MCF 10A (cell line): ENCODE measurements around the gene RLF. TPM values are rescaled to one million over a fixed set of nuclear protein-coding genes. Genes with fewer than 3 reads are reported as not detected.

ENCODE experiments used
- BruUV-seq: library from RNA; stranded (reverse); fragments of 400-500 nt; replicated peaks from 2 replicates; lab custom pipeline; 2021; lab: Mats Ljungman, UMichigan
- CTCF ChIA-PET: fragments of 300-600 bp; sonication (Branson Sonifier 250); formaldehyde crosslinking; extraction: SDS; loops from one replicate; lab custom pipeline; 2021; ENCODE audit warnings: antibody characterized with exemption, inconsistent platforms; lab: Yijun Ruan, JAX
- POLR2A ChIA-PET: fragments of 300-600, 350-650 bp; sonication (Branson Sonifier 250); formaldehyde crosslinking; extraction: SDS; loops from one replicate; lab custom pipeline; 2020; ENCODE audit warnings: antibody characterized with exemption, inconsistent platforms; lab: Yijun Ruan, JAX
- DNase-seq: peaks from one replicate; pipeline ENCODE4 v3.0.0-alpha.2; 2018; ENCODE audit not compliant: unreplicated experiment
- H3K27ac Mint-ChIP-seq: one replicate; pipeline ENCODE4 v1.8.0; 2022; ENCODE audit warnings: mild to moderate bottlenecking, low read depth, mixed read lengths; ENCODE audit not compliant: unreplicated experiment
- H3K27me3 Mint-ChIP-seq: one replicate; pipeline ENCODE4 v1.8.0; 2022; ENCODE audit warnings: mixed read lengths; ENCODE audit not compliant: insufficient read depth, unreplicated experiment
- H3K36me3 Mint-ChIP-seq: one replicate; pipeline ENCODE4 v1.8.0; 2022; ENCODE audit warnings: mild to moderate bottlenecking, moderate library complexity, mixed read lengths; ENCODE audit not compliant: insufficient read depth, unreplicated experiment
- H3K4me1 Mint-ChIP-seq: one replicate; pipeline ENCODE4 v1.8.0; 2022; ENCODE audit warnings: mixed read lengths; ENCODE audit not compliant: insufficient read depth, unreplicated experiment
- H3K4me3 Mint-ChIP-seq: one replicate; pipeline ENCODE4 v1.8.0; 2022; ENCODE audit warnings: mild to moderate bottlenecking, moderate library complexity, mixed read lengths; ENCODE audit not compliant: unreplicated experiment
- H3K9me3 Mint-ChIP-seq: one replicate; pipeline ENCODE4 v1.8.0; 2022; ENCODE audit warnings: mixed read lengths; ENCODE audit not compliant: unreplicated experiment
- intact Hi-C: fragments of 100-400 bp; cut with micrococcal nuclease; formaldehyde crosslinking; loops from 2 replicates; pipeline ENCODE4 v1.14.1; 2022
- total RNA-seq: library from RNA; stranded (reverse); gene quantifications from 2 replicates; pipeline ENCODE4 v1.2.3, GENCODE V29; 2022
- TF ChIP-seq, protein P1 (sequence below): fragments of 200-600 bp; IDR thresholded peaks from one replicate; pipeline ENCODE4 v1.8.0; 2022; ENCODE audit warnings: antibody characterized with exemption, mild to moderate bottlenecking; ENCODE audit not compliant: unreplicated experiment

The RLF gene
- total RNA-seq, 1 experiment from 2014 or later: 8.8 TPM

- TF ChIP-seq, protein P1, sequence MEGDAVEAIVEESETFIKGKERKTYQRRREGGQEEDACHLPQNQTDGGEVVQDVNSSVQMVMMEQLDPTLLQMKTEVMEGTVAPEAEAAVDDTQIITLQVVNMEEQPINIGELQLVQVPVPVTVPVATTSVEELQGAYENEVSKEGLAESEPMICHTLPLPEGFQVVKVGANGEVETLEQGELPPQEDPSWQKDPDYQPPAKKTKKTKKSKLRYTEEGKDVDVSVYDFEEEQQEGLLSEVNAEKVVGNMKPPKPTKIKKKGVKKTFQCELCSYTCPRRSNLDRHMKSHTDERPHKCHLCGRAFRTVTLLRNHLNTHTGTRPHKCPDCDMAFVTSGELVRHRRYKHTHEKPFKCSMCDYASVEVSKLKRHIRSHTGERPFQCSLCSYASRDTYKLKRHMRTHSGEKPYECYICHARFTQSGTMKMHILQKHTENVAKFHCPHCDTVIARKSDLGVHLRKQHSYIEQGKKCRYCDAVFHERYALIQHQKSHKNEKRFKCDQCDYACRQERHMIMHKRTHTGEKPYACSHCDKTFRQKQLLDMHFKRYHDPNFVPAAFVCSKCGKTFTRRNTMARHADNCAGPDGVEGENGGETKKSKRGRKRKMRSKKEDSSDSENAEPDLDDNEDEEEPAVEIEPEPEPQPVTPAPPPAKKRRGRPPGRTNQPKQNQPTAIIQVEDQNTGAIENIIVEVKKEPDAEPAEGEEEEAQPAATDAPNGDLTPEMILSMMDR: no peak
- H3K4me1 Mint-ChIP-seq: no peaks in the 10 kb centered on the region
- intact Hi-C loops: no loop called here
- H3K9me3 Mint-ChIP-seq: no peaks in the 10 kb centered on the region
- no peaks in the 10 kb centered on the region for H3K27me3 Mint-ChIP-seq
- no peak overlapping the region for H3K4me3 Mint-ChIP-seq
- no peak overlapping the region for H3K27ac Mint-ChIP-seq
- ChIA-PET CTCF (interaction anchor here (1.0 kb wide), 1 partner anchor 69 kb away, joined by 3 read pairs; no protein-coding TSS in a partner anchor), POLR2A (interaction anchor here (0.6 to 1.0 kb wide), 2 partner anchors 18 to 36 kb away, joined by 3 read pairs; partner anchors contain the start of gene ZMPSTE24)
- BruUV-seq: no TSS peak
- peaks cover 13% of the 10 kb centered on the region for H3K36me3 Mint-ChIP-seq
- no peak for DNase-seq
These were observed 61.0 kb downstream of the RLF start for GRCh38 chr1:40221977-40222772.

- no peak for DNase-seq
- Mint-ChIP-seq H3K4me3 (no peak overlapping the region), H3K27me3 (no peaks in the 10 kb centered on the region), H3K9me3 (no peaks in the 10 kb centered on the region), H3K36me3 (peaks cover 17% of the 10 kb centered on the region), H3K27ac (no peak overlapping the region), H3K4me1 (no peaks in the 10 kb centered on the region)
- ChIA-PET POLR2A (interaction anchor here (0.7 kb wide), 1 partner anchor 13 kb away, joined by 3 read pairs; no protein-coding TSS in a partner anchor), CTCF (interaction anchor here (0.6 to 1.5 kb wide), 3 partner anchors 14 to 72 kb away, joined by 3 to 4 read pairs (median 3); no protein-coding TSS in a partner anchor)
- intact Hi-C loops: no loop called here
- TF ChIP-seq, protein P1: no peak
- no TSS peak for BruUV-seq
These were observed 62.9 kb downstream of the RLF start for GRCh38 chr1:40224040-40224439.

- ChIA-PET POLR2A (interaction anchor here (1.3 kb wide), 1 partner anchor 31 kb away, joined by 5 read pairs; the partner anchor contains the start of gene ZMPSTE24), CTCF (interaction anchor here (0.6 to 0.9 kb wide), 4 partner anchors 32 to 148 kb away, joined by 3 to 5 read pairs (median 3); no protein-coding TSS in a partner anchor)
- no peak for DNase-seq
- H3K9me3 Mint-ChIP-seq: no peaks in the 10 kb centered on the region
- TF ChIP-seq, protein P1: no peak
- H3K27ac Mint-ChIP-seq: no peak overlapping the region
- no TSS peak for BruUV-seq
- H3K4me3 Mint-ChIP-seq: no peak overlapping the region
- peaks cover 30% of the 10 kb centered on the region for H3K36me3 Mint-ChIP-seq
- H3K4me1 Mint-ChIP-seq: no peaks in the 10 kb centered on the region
- intact Hi-C loops: no loop called here
- H3K27me3 Mint-ChIP-seq: no peaks in the 10 kb centered on the region
These were observed 65.0 kb downstream of the RLF start for GRCh38 chr1:40226192-40226591.

- Mint-ChIP-seq H3K4me1 (no peaks in the 10 kb centered on the region), H3K4me3 (no peak overlapping the region), H3K27ac (no peak overlapping the region), H3K9me3 (no peaks in the 10 kb centered on the region), H3K27me3 (no peaks in the 10 kb centered on the region), H3K36me3 (peaks cover 58% of the 10 kb centered on the region)
- BruUV-seq: no TSS peak
- CTCF ChIA-PET: no interaction called here
- DNase-seq: no peak
- TF ChIP-seq, protein P1: no peak
- intact Hi-C loops: no loop called here
- POLR2A ChIA-PET: interaction anchor here (1.1 kb wide), 1 partner anchor 79 kb away, joined by 3 read pairs; no protein-coding TSS in a partner anchor
These were observed 71.3 kb downstream of the RLF start for GRCh38 chr1:40232444-40232843.
